ENCODE results near the gene YKT6. TPM values are rescaled to one million over a fixed set of nuclear protein-coding genes. Genes with fewer than 3 reads are reported as not detected.

YKT6 gene
- total and polyA plus RNA-seq, 2 donors (not counting 1 experiment from before 2014, with no cell fraction given): 36.5 to 62.3 TPM

GRCh38 chr7:44211126-44211675 is 10.4 kb downstream of the YKT6 start:
- no peaks in the 10 kb centered on the region for H3K9me3 ChIP-seq (ENCODE audit: control extremely low read depth in 1 of 3, control insufficient read depth in 2 of 3, insufficient read depth in 1 of 3, low read length in 2 of 3)
- H3K79me2 ChIP-seq (ENCODE audit: control insufficient read depth, insufficient read depth, low read length): peaks cover 3% of the 10 kb centered on the region
- ChIA-PET POLR2A (no interaction called here), CTCF (interaction anchor here (1.2 kb wide), 1 partner anchor 8 kb away, joined by 4 read pairs; no protein-coding TSS in a partner anchor)
- H3K36me3 ChIP-seq (replicated peaks in 1 of 2; ENCODE audit: control extremely low read depth in 1 of 2, control insufficient read depth in 1 of 2, extremely low read depth in 1 of 2, insufficient read depth in 2 of 2, low read length in 1 of 2): peaks cover 4 to 74% of the 10 kb centered on the region in 2 experiments
- no peaks in the 10 kb centered on the region for H3K9me3 Mint-ChIP-seq (ENCODE audit: insufficient read depth)
- no peak for TF ChIP-seq EZH2 (IDR thresholded peaks at IDR 0.05; ENCODE audit: borderline replicate concordance, insufficient read depth, low read depth, low read length, poor library complexity, severe bottlenecking)
- TF ChIP-seq CTCF (IDR thresholded peaks at IDR 0.05): no peak
- no peaks in the 10 kb centered on the region for H3K27me3 ChIP-seq (replicated peaks in 1 of 4; ENCODE audit: control extremely low read depth in 1 of 4, control insufficient read depth in 3 of 4, insufficient read depth in 4 of 4, low read length in 3 of 4)
- H3K27ac ChIP-seq (ENCODE audit: low read length in 2 of 2): no peak overlapping the region
- DNase-seq: no peak
- H3K4me2 ChIP-seq (replicated peaks; ENCODE audit: low read depth, low read length, poor library complexity, severe bottlenecking): no peak overlapping the region
- intact Hi-C loops (cut with micrococcal nuclease): no loop called here
- no peaks in the 10 kb centered on the region for H4K20me1 ChIP-seq (ENCODE audit: control insufficient read depth, insufficient read depth, low read length, poor library complexity, severe bottlenecking)
- peaks cover 12% of the 10 kb centered on the region for H3K4me1 Mint-ChIP-seq
- 94% methylated on average over 8 of the region's 10 CpGs for WGBS (ENCODE audit: insufficient coverage)
- H3K4me3 Mint-ChIP-seq: no peak overlapping the region
- H3K27ac Mint-ChIP-seq: no peak overlapping the region
- H3K4me3 ChIP-seq (ENCODE audit: control extremely low read depth in 1 of 5, extremely low read depth in 1 of 5, insufficient read depth in 1 of 5, low read depth in 2 of 5, low read length in 4 of 5): no peak overlapping the region
- ATAC-seq (ENCODE audit: low read depth): no peak
- H3K27me3 Mint-ChIP-seq: no peaks in the 10 kb centered on the region
- peaks cover 0 to 10% of the 10 kb centered on the region in 2 donors for H3K4me1 ChIP-seq (ENCODE audit: control insufficient read depth in 2 of 2, insufficient read depth in 2 of 2, low read length in 2 of 2)
- no peak overlapping the region for H3K9ac ChIP-seq (ENCODE audit: low read length)
- H2AFZ ChIP-seq (ENCODE audit: insufficient read depth, low read depth, low read length, poor library complexity, severe bottlenecking): no peak overlapping the region

- H3K4me2 ChIP-seq (replicated peaks; ENCODE audit: low read depth, low read length, poor library complexity, severe bottlenecking): no peak overlapping the region
- peaks cover 1 to 66% of the 10 kb centered on the region in 2 experiments for H3K36me3 ChIP-seq (replicated peaks in 1 of 2; ENCODE audit: control extremely low read depth in 1 of 2, control insufficient read depth in 1 of 2, extremely low read depth in 1 of 2, insufficient read depth in 2 of 2, low read length in 1 of 2)
- ChIA-PET POLR2A (no interaction called here), CTCF (interaction anchor here (1.2 kb wide), 1 partner anchor 9 kb away, joined by 4 read pairs; no protein-coding TSS in a partner anchor)
- no peak overlapping the region for H2AFZ ChIP-seq (ENCODE audit: insufficient read depth, low read depth, low read length, poor library complexity, severe bottlenecking)
- TF ChIP-seq EZH2 (IDR thresholded peaks at IDR 0.05; ENCODE audit: borderline replicate concordance, insufficient read depth, low read depth, low read length, poor library complexity, severe bottlenecking) (no peak), CTCF (IDR thresholded peaks at IDR 0.05) (no peak)
- H3K4me3 Mint-ChIP-seq: no peak overlapping the region
- H3K4me3 ChIP-seq (ENCODE audit: control extremely low read depth in 1 of 5, extremely low read depth in 1 of 5, insufficient read depth in 1 of 5, low read depth in 2 of 5, low read length in 4 of 5): no peak overlapping the region
- WGBS (ENCODE audit: insufficient coverage): 97% methylated on average over 4 of the region's 6 CpGs
- H3K9me3 Mint-ChIP-seq (ENCODE audit: insufficient read depth): no peaks in the 10 kb centered on the region
- H3K79me2 ChIP-seq (ENCODE audit: control insufficient read depth, insufficient read depth, low read length): peaks cover 3% of the 10 kb centered on the region
- no peaks in the 10 kb centered on the region for H3K9me3 ChIP-seq (ENCODE audit: control extremely low read depth in 1 of 3, control insufficient read depth in 2 of 3, insufficient read depth in 1 of 3, low read length in 2 of 3)
- DNase-seq (no peak), ATAC-seq (ENCODE audit: low read depth) (no peak)
- H3K9ac ChIP-seq (ENCODE audit: low read length): no peak overlapping the region
- intact Hi-C loops (cut with micrococcal nuclease): no loop called here
- H3K4me1 ChIP-seq (ENCODE audit: control insufficient read depth in 2 of 2, insufficient read depth in 2 of 2, low read length in 2 of 2): peaks cover 0 to 10% of the 10 kb centered on the region in 2 donors
- no peak overlapping the region for H3K27ac ChIP-seq (ENCODE audit: low read length in 2 of 2)
- H3K4me1 Mint-ChIP-seq: peaks cover 12% of the 10 kb centered on the region
- no peaks in the 10 kb centered on the region for H3K27me3 Mint-ChIP-seq
- no peaks in the 10 kb centered on the region for H4K20me1 ChIP-seq (ENCODE audit: control insufficient read depth, insufficient read depth, low read length, poor library complexity, severe bottlenecking)
- H3K27me3 ChIP-seq (replicated peaks in 1 of 4; ENCODE audit: control extremely low read depth in 1 of 4, control insufficient read depth in 3 of 4, insufficient read depth in 4 of 4, low read length in 3 of 4): no peaks in the 10 kb centered on the region
- no peak overlapping the region for H3K27ac Mint-ChIP-seq
Observed at GRCh38 chr7:44212018-44212417, 11.2 kb downstream of the YKT6 start.

Data from B cell (primary cell).